ENCODE data around the gene SRSF9. TPM values are rescaled to one million over a fixed set of nuclear protein-coding genes. Genes with fewer than 3 reads are reported as not detected.

Gene SRSF9
- total RNA-seq, 4 donors from 2014 or later, result 55.4 to 97.2 (median 81.2) TPM

- intact Hi-C loops (cut with DNase I; ENCODE audit: low total_unique reads), result no loop called here
- no peak for DNase-seq (ENCODE audit: low spot score in 2 of 2)
- H3K4me3 ChIP-seq (ENCODE audit: low read depth, poor library complexity, severe bottlenecking), result no peak overlapping the region
- WGBS, 2 donors, result 48 to 49% methylated on average over 6 of the region's 6 CpGs
- TF ChIP-seq CTCF (IDR thresholded peaks at IDR 0.05), result no peak
- TF ChIP-seq POLR2A (IDR thresholded peaks at IDR 0.05), result no peak
These were observed 4.5 kb upstream of the SRSF9 start for GRCh38 chr12:120473807-120474615.

GRCh38 chr12:120472521-120472920 lies 3.0 kb upstream of the SRSF9 start:
- no peak for DNase-seq (ENCODE audit: low spot score in 2 of 2)
- intact Hi-C loops (cut with DNase I; ENCODE audit: low total_unique reads), result no loop called here
- TF ChIP-seq POLR2A (IDR thresholded peaks at IDR 0.05) (no peak), CTCF (IDR thresholded peaks at IDR 0.05) (no peak)
- H3K4me3 ChIP-seq (ENCODE audit: low read depth, poor library complexity, severe bottlenecking), result no peak overlapping the region

- intact Hi-C loops (cut with DNase I; ENCODE audit: low total_unique reads), result no loop called here
- no peak for TF ChIP-seq CTCF (IDR thresholded peaks at IDR 0.05)
- TF ChIP-seq POLR2A (IDR thresholded peaks at IDR 0.05), result no peak
- H3K4me3 ChIP-seq (ENCODE audit: low read depth, poor library complexity, severe bottlenecking), result peak overlapping the region; percentile 86
- DNase-seq (ENCODE audit: low spot score in 2 of 2), result no peak
- WGBS, 2 donors, result 62 to 66% methylated on average over 26 of the region's 26 CpGs
These were observed 719 bp upstream of the SRSF9 start for GRCh38 chr12:120470150-120470784.

- DNase-seq (ENCODE audit: low spot score in 2 of 2), result peak in 1 of 2 donors; percentile 88
- 0 to 2% methylated on average over 32 to 49 of the region's 57 CpGs for WGBS, 2 donors
- intact Hi-C loops (cut with DNase I; ENCODE audit: low total_unique reads), result no loop called here
- H3K4me3 ChIP-seq (ENCODE audit: low read depth, poor library complexity, severe bottlenecking), result peak overlapping the region; percentile 86
- TF ChIP-seq POLR2A (IDR thresholded peaks at IDR 0.05) (no peak), CTCF (IDR thresholded peaks at IDR 0.05) (no peak)
These were observed 613 bp downstream of the SRSF9 start for GRCh38 chr12:120468821-120469449.

GRCh38 chr12:120468325-120468820 lies 1.2 kb downstream of the SRSF9 start:
- TF ChIP-seq POLR2A (IDR thresholded peaks at IDR 0.05) (no peak), CTCF (IDR thresholded peaks at IDR 0.05) (no peak)
- H3K4me3 ChIP-seq (ENCODE audit: low read depth, poor library complexity, severe bottlenecking), result peak overlapping the region; percentile 86
- peak in 1 of 2 donors; percentile 84 for DNase-seq (ENCODE audit: low spot score in 2 of 2)
- WGBS, 2 donors, result 2 to 9% methylated on average over 9 to 23 of the region's 23 CpGs
- intact Hi-C loops (cut with DNase I; ENCODE audit: low total_unique reads), result no loop called here

All from lower leg skin (tissue), 4 donors.